ENCODE data around the gene KCTD6. TPM values are rescaled to one million over a fixed set of nuclear protein-coding genes. Genes with fewer than 3 reads are reported as not detected.

KCTD6 gene
- polyA plus RNA-seq, 1 of the 3 experiments (the other 2 are of a cell fraction): 7.8 TPM

- Histone ChIP-seq H3F3A (replicated peaks; ENCODE audit: insufficient read depth) (peaks cover 4% of the 10 kb centered on the region), H3K79me2 (ENCODE audit: insufficient read depth) (no peaks in the 10 kb centered on the region), H4K20me1 (ENCODE audit: insufficient read depth) (no peaks in the 10 kb centered on the region), H3K4me3 (ENCODE audit: low read depth in 2 of 2, low read length in 1 of 2) (no peak overlapping the region), H2AFZ (ENCODE audit: low read depth) (no peak overlapping the region), H3K27me3 (ENCODE audit: insufficient read depth) (no peaks in the 10 kb centered on the region), H3K9ac (no peak overlapping the region), H3K36me3 (replicated peaks in 1 of 2; ENCODE audit: control insufficient read depth in 1 of 2, insufficient read depth in 2 of 2, low read length in 1 of 2) (no peaks in the 10 kb centered on the region), H3K4me1 (ENCODE audit: control insufficient read depth in 1 of 2, insufficient read depth in 2 of 2, low read depth in 1 of 2, low read length in 1 of 2) (peaks cover 14 to 29% of the 10 kb centered on the region in 2 experiments), H3K27ac (ENCODE audit: low read depth in 2 of 2, low read length in 1 of 2) (no peak overlapping the region), H3K9me3 (no peaks in the 10 kb centered on the region), H3K4me2 (no peak overlapping the region), H3K9me2 (no peaks in the 10 kb centered on the region)
- CTCF ChIA-PET: interaction anchor here (0.7 to 12.5 kb wide), 18 partner anchors 20 to 374 kb away, joined by 3 to 99 read pairs (median 4); partner anchors contain the start of genes HTD2, KCTD6 and RPP14
- POLR2A ChIA-PET: no interaction called here
- no peak for TF ChIP-seq GATA2 (CRISPR knock-in tag; IDR thresholded peaks at IDR 0.05)
- no peak for TF ChIP-seq FOSL2 (IDR thresholded peaks at IDR 0.05; ENCODE audit: borderline replicate concordance, low read depth)
- no peak for TF ChIP-seq USF2 (IDR thresholded peaks at IDR 0.05; ENCODE audit: borderline replicate concordance, low read depth, low read length)
- TF ChIP-seq GABPA (IDR thresholded peaks at IDR 0.05; ENCODE audit: low read depth): no peak
- no peak for TF ChIP-seq POLR2AphosphoS5 (IDR thresholded peaks at IDR 0.05; ENCODE audit: low read depth, low read length)
- DNase-seq: no peak
- 100% methylated on average over 1 of the region's 7 CpGs for WGBS (ENCODE audit: low lambda C conversion rate)
These were observed 39.7 kb downstream of the KCTD6 start for GRCh38 chr3:58531555-58531954.

GRCh38 chr3:58531956-58532355 is 40.1 kb downstream of the KCTD6 start:
- TF ChIP-seq CTCF (IDR thresholded peaks at IDR 0.05) (peak; percentile 44), MAX (IDR thresholded peaks at IDR 0.05; ENCODE audit: low read depth) (no peak), RXRA (IDR thresholded peaks at IDR 0.05; ENCODE audit: borderline replicate concordance, low read depth) (no peak), MXI1 (IDR thresholded peaks at IDR 0.05; ENCODE audit: low read depth, low read length) (no peak), CHD2 (IDR thresholded peaks at IDR 0.05; ENCODE audit: low read length, partially characterized antibody) (no peak)
- H3K4me2 ChIP-seq: no peak overlapping the region
- no peaks in the 10 kb centered on the region for H3K9me2 ChIP-seq
- H3K27me3 ChIP-seq (ENCODE audit: insufficient read depth): no peaks in the 10 kb centered on the region
- H4K20me1 ChIP-seq (ENCODE audit: insufficient read depth): no peaks in the 10 kb centered on the region
- H2AFZ ChIP-seq (ENCODE audit: low read depth): no peak overlapping the region
- no peak overlapping the region for H3K4me3 ChIP-seq (ENCODE audit: low read depth in 2 of 2, low read length in 1 of 2)
- WGBS (ENCODE audit: low lambda C conversion rate): 63% methylated on average over 2 of the region's 2 CpGs
- ChIA-PET CTCF (interaction anchor here (0.7 to 12.5 kb wide), 18 partner anchors 20 to 374 kb away, joined by 3 to 99 read pairs (median 4); partner anchors contain the start of genes HTD2, KCTD6 and RPP14), POLR2A (no interaction called here)
- H3K36me3 ChIP-seq (replicated peaks in 1 of 2; ENCODE audit: control insufficient read depth in 1 of 2, insufficient read depth in 2 of 2, low read length in 1 of 2): no peaks in the 10 kb centered on the region
- peaks cover 4% of the 10 kb centered on the region for H3F3A ChIP-seq (replicated peaks; ENCODE audit: insufficient read depth)
- DNase-seq: no peak
- H3K27ac ChIP-seq (ENCODE audit: low read depth in 2 of 2, low read length in 1 of 2): no peak overlapping the region
- no peaks in the 10 kb centered on the region for H3K9me3 ChIP-seq
- no peak overlapping the region for H3K9ac ChIP-seq
- peaks cover 12 to 32% of the 10 kb centered on the region in 2 experiments for H3K4me1 ChIP-seq (ENCODE audit: control insufficient read depth in 1 of 2, insufficient read depth in 2 of 2, low read depth in 1 of 2, low read length in 1 of 2)
- H3K79me2 ChIP-seq (ENCODE audit: insufficient read depth): no peaks in the 10 kb centered on the region

Measured in SK-N-SH (cell line).